Brain microvascular endothelial cell (primary cell): ENCODE results near the gene EPO.

ENCODE experiments used
- DNase-seq: peaks from one replicate; pipeline ENCODE4 v3.0.0-alpha.2; 2020
- H3K27ac ChIP-seq: fragments of 250-450 bp; sonication (Bioruptor Pico); 2 replicates; pipeline ENCODE4 v1.5.1; 2020; ENCODE audit warnings: mild to moderate bottlenecking, moderate library complexity
- H3K27me3 ChIP-seq: fragments of 250-450 bp; sonication (Bioruptor Pico); replicated peaks from 2 replicates; pipeline ENCODE4 v1.5.1; 2020; ENCODE audit warnings: mild to moderate bottlenecking
- H3K36me3 ChIP-seq: fragments of 250-450 bp; sonication (Bioruptor Pico); replicated peaks from 2 replicates; pipeline ENCODE4 v1.5.1; 2020; ENCODE audit warnings: mild to moderate bottlenecking
- H3K4me3 ChIP-seq: 2 replicates; pipeline ENCODE4 v1.5.1; 2011; ENCODE audit warnings: low read depth, mild to moderate bottlenecking, control low read depth, low read length, moderate library complexity
- in situ Hi-C: cut with HindIII; loops from 2 replicates; pipeline ENCODE4 v1.10.0; 2017; ENCODE audit warnings: low sequenced_read_pairs, low pct_ligation_motif_present
- TF ChIP-seq, protein P1 (sequence below): IDR thresholded peaks from 2 replicates; pipeline ENCODE4 v1.5.1; 2011; ENCODE audit warnings: low read depth, mild to moderate bottlenecking, moderate library complexity, low read length, control low read depth, inconsistent platforms; ENCODE audit errors: missing control alignments

EPO gene

DNA sequence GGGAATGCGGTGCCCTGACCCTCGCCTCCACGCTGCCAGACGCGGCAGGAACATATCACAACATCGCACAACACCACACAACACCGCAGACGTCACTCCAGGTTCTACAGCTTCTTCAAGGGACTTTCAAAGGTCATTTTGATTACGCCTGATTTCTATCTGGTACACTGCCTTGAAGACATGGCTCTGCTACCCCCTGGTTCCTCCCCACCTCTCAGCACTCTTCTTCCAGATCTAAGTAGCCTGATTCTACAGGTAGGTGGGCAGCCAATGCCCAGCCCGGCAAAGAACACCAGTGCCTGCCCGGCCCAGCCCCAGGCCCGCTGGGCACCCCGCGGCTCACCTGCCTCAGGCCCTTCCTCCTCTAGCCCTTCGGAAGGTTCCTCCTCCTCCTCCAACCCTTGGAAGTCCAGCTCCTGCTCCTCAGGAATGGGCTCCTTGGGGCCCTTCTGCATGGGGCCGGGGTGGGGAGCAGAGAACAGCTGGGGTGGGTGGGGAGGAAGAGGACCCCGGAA, 34.6 kb upstream of the EPO start:
- TF ChIP-seq, protein P1, sequence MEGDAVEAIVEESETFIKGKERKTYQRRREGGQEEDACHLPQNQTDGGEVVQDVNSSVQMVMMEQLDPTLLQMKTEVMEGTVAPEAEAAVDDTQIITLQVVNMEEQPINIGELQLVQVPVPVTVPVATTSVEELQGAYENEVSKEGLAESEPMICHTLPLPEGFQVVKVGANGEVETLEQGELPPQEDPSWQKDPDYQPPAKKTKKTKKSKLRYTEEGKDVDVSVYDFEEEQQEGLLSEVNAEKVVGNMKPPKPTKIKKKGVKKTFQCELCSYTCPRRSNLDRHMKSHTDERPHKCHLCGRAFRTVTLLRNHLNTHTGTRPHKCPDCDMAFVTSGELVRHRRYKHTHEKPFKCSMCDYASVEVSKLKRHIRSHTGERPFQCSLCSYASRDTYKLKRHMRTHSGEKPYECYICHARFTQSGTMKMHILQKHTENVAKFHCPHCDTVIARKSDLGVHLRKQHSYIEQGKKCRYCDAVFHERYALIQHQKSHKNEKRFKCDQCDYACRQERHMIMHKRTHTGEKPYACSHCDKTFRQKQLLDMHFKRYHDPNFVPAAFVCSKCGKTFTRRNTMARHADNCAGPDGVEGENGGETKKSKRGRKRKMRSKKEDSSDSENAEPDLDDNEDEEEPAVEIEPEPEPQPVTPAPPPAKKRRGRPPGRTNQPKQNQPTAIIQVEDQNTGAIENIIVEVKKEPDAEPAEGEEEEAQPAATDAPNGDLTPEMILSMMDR = no peak
- in situ Hi-C loops = no loop called here
- no peak for DNase-seq
- H3K27ac ChIP-seq = no peak overlapping the region
- H3K36me3 ChIP-seq = peaks cover 60% of the 10 kb centered on the region
- no peaks in the 10 kb centered on the region for H3K27me3 ChIP-seq
- no peak overlapping the region for H3K4me3 ChIP-seq

- in situ Hi-C loops = no loop called here
- peaks cover 61% of the 10 kb centered on the region for H3K36me3 ChIP-seq
- TF ChIP-seq, protein P1 = no peak
These were observed 34.0 kb upstream of the EPO start for GRCh38 chr7:100686201-100686821.

GRCh38 chr7:100686822-100687211, 33.5 kb upstream of the EPO start:
- peaks cover 56% of the 10 kb centered on the region for H3K36me3 ChIP-seq
- in situ Hi-C loops = no loop called here
- TF ChIP-seq, protein P1 = no peak

More at GRCh38 chr7:100686201-100686821, 34.0 kb upstream of the EPO start:
- Histone ChIP-seq H3K27ac (no peak overlapping the region), H3K4me3 (no peak overlapping the region), H3K27me3 (no peaks in the 10 kb centered on the region)
- no peak for DNase-seq

GRCh38 chr7:100687261-100687660, 33.0 kb upstream of the EPO start:
- Histone ChIP-seq H3K36me3 (peaks cover 53% of the 10 kb centered on the region), H3K27me3 (no peaks in the 10 kb centered on the region), H3K27ac (no peak overlapping the region), H3K4me3 (no peak overlapping the region)
- in situ Hi-C loops = no loop called here
- TF ChIP-seq, protein P1 = no peak
- no peak for DNase-seq

More at GRCh38 chr7:100686822-100687211, 33.5 kb upstream of the EPO start:
- no peak for DNase-seq
- Histone ChIP-seq H3K27me3 (no peaks in the 10 kb centered on the region), H3K27ac (no peak overlapping the region), H3K4me3 (no peak overlapping the region)

DNA sequence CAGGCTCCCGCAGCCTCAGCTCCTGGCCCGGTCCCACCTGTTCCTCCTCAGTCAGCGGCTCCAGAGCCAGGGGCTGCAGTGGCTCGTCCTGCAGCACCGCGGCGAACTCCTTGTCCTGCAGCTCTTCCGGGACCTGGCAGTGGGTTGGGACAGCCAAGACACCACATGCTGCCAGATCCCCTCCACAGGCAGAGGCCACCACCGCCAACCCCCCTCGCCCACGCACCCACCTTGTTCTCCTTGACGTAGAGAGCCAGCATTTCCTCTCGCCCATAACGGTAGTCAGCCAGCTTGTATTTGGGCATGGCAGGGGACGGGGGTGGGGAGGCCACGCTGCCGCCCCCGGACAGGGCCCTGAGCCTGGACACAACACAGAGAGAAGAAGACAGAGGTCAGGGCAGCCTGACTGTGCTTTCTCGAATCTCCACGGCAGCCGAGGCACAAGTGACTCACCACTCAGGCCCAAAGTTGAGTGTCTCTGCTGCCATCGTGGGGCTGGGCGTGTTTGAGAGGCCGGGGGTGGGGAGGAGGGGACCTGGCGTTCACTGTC, 32.4 kb upstream of the EPO start:
- H3K4me3 ChIP-seq = no peak overlapping the region
- peaks cover 53% of the 10 kb centered on the region for H3K36me3 ChIP-seq

More for the DNA sequence above, 32.4 kb upstream of the EPO start:
- DNase-seq = no peak
- H3K27ac ChIP-seq = no peak overlapping the region
- no peaks in the 10 kb centered on the region for H3K27me3 ChIP-seq
- in situ Hi-C loops = no loop called here
- TF ChIP-seq, protein P1 = no peak
